Activated B cell treated with CpG ODN at 0.5 μM for 24 hours (primary cell): ENCODE measurements around the gene IGFN1. TPM values are rescaled to one million over a fixed set of nuclear protein-coding genes. Genes with fewer than 3 reads are reported as not detected.
"Not testable (repeated sequence)": the region's sequence is repeated elsewhere in the genome, so short reads cannot be mapped to it uniquely, and the experiment has no call there.

ENCODE experiments used
- ATAC-seq: fragments of 200-7000 bp; cut with Tn5 transposase; one replicate; pipeline ENCODE4 v1.10.0; 2021; ENCODE audit warnings: low read depth, mild to moderate bottlenecking, moderate library complexity
- CTCF ChIA-PET: fragments of 350-600 bp; sonication (Branson Sonifier 250); formaldehyde crosslinking; loops from one replicate; lab custom pipeline; 2021; ENCODE audit warnings: antibody characterized with exemption; lab: Charles Lee
- POLR2A ChIA-PET: fragments of 350-600 bp; sonication (Branson Sonifier 250); formaldehyde crosslinking; loops from one replicate; lab custom pipeline; 2021; ENCODE audit warnings: antibody characterized with exemption; lab: Charles Lee
- DNase-seq: peaks from one replicate; pipeline ENCODE4 v3.0.0; 2022
- H3K27ac Mint-ChIP-seq: one replicate; pipeline ENCODE4 v1.8.0; 2020; ENCODE audit warnings: mixed read lengths
- H3K27me3 Mint-ChIP-seq: one replicate; pipeline ENCODE4 v1.8.0; 2021; ENCODE audit warnings: mixed read lengths
- H3K36me3 Mint-ChIP-seq: one replicate; pipeline ENCODE4 v1.8.0; 2021; ENCODE audit warnings: low read depth, mixed read lengths
- H3K4me1 Mint-ChIP-seq: one replicate; pipeline ENCODE4 v1.8.0; 2021; ENCODE audit warnings: mixed read lengths
- H3K4me3 Mint-ChIP-seq: one replicate; pipeline ENCODE4 v1.8.0; 2020; ENCODE audit warnings: mild to moderate bottlenecking, mixed read lengths
- H3K9me3 Mint-ChIP-seq: one replicate; pipeline ENCODE4 v1.8.0; 2020; ENCODE audit warnings: mixed read lengths
- CTCF ChIP-seq: fragments of 200-600 bp; IDR thresholded peaks from one replicate; pipeline ENCODE4 v1.8.0; 2022; ENCODE audit warnings: antibody characterized with exemption, mild to moderate bottlenecking
- intact Hi-C: fragments of 100-400 bp; cut with micrococcal nuclease; formaldehyde crosslinking; loops from one replicate; pipeline ENCODE4 v1.15.1; 2024
- total RNA-seq: library from RNA; stranded (reverse); gene quantifications from 2 replicates; pipeline ENCODE4 v1.2.3, GENCODE V29; 2022

Gene IGFN1
- total RNA-seq, 1 donor from 2014 or later: not detected

GRCh38 chr1:201155354-201155753, 35.3 kb upstream of the IGFN1 start:
- POLR2A ChIA-PET: interaction anchor here (1.0 kb wide), 1 partner anchor 137 kb away, joined by 3 read pairs; no protein-coding TSS in a partner anchor
- H3K4me3 Mint-ChIP-seq: no peak overlapping the region
- intact Hi-C loops: no loop called here

GRCh38 chr1:201156346-201156745, 34.3 kb upstream of the IGFN1 start:
- H3K36me3 Mint-ChIP-seq: peaks cover 6% of the 10 kb centered on the region
- no peak for DNase-seq
- no peak for ATAC-seq
- peaks cover 16% of the 10 kb centered on the region for H3K4me1 Mint-ChIP-seq
- H3K27me3 Mint-ChIP-seq: peaks cover 11% of the 10 kb centered on the region
- H3K27ac Mint-ChIP-seq: no peak overlapping the region
- H3K4me3 Mint-ChIP-seq: no peak overlapping the region
- ChIA-PET CTCF (interaction anchor here (0.9 kb wide), 1 partner anchor 15 kb away, joined by 3 read pairs; no protein-coding TSS in a partner anchor), POLR2A (no interaction called here)
- intact Hi-C loops: no loop called here
- no peaks in the 10 kb centered on the region for H3K9me3 Mint-ChIP-seq
- no peak for TF ChIP-seq CTCF

More at GRCh38 chr1:201155354-201155753, 35.3 kb upstream of the IGFN1 start:
- ATAC-seq: no peak
- Mint-ChIP-seq H3K36me3 (peaks cover 13% of the 10 kb centered on the region), H3K27me3 (peaks cover 9% of the 10 kb centered on the region), H3K27ac (no peak overlapping the region), H3K9me3 (no peaks in the 10 kb centered on the region), H3K4me1 (peaks cover 16% of the 10 kb centered on the region)
- no peak for TF ChIP-seq CTCF
- CTCF ChIA-PET: no interaction called here
- no peak for DNase-seq

- DNase-seq (no peak), ATAC-seq (no peak)
- intact Hi-C loops: no loop called here
- POLR2A ChIA-PET: no interaction called here
- Mint-ChIP-seq H3K27me3 (peaks cover 11% of the 10 kb centered on the region), H3K9me3 (no peaks in the 10 kb centered on the region), H3K36me3 (peaks cover 3% of the 10 kb centered on the region), H3K4me3 (no peak overlapping the region), H3K27ac (no peak overlapping the region), H3K4me1 (peaks cover 16% of the 10 kb centered on the region)
- no peak for TF ChIP-seq CTCF
- CTCF ChIA-PET: interaction anchor here (0.6 kb wide), 1 partner anchor 545 kb away, joined by 5 read pairs; no protein-coding TSS in a partner anchor
Measured at GRCh38 chr1:201156819-201157218, 33.8 kb upstream of the IGFN1 start.

- peaks cover 3% of the 10 kb centered on the region for H3K36me3 Mint-ChIP-seq
- DNase-seq (no peak), ATAC-seq (no peak)
- intact Hi-C loops: no loop called here
- TF ChIP-seq CTCF: no peak
- POLR2A ChIA-PET: no interaction called here
- CTCF ChIA-PET: no interaction called here
- H3K4me3 Mint-ChIP-seq: no peak overlapping the region
- peaks cover 14% of the 10 kb centered on the region for H3K4me1 Mint-ChIP-seq
- H3K27ac Mint-ChIP-seq: no peak overlapping the region
- H3K27me3 Mint-ChIP-seq: peaks cover 11% of the 10 kb centered on the region
- H3K9me3 Mint-ChIP-seq: no peaks in the 10 kb centered on the region
Measured at GRCh38 chr1:201157949-201158348, 32.7 kb upstream of the IGFN1 start.

- CTCF ChIA-PET, H3K36me3 Mint-ChIP-seq: not testable (repeated sequence)
Measured at GRCh38 chr1:201163036-201163435, 27.6 kb upstream of the IGFN1 start.

GRCh38 chr1:201163707-201164106, 26.9 kb upstream of the IGFN1 start:
- Mint-ChIP-seq H3K27ac (no peak overlapping the region), H3K9me3 (no peaks in the 10 kb centered on the region), H3K4me1 (no peaks in the 10 kb centered on the region), H3K4me3 (no peak overlapping the region), H3K27me3 (peaks cover 6% of the 10 kb centered on the region), H3K36me3 (no peaks in the 10 kb centered on the region)
- ChIA-PET POLR2A (no interaction called here), CTCF (no interaction called here)
- no peak for ATAC-seq
- no peak for TF ChIP-seq CTCF
- intact Hi-C loops: no loop called here
- DNase-seq: no peak

More at GRCh38 chr1:201163036-201163435, 27.6 kb upstream of the IGFN1 start:
- ATAC-seq, H3K27me3 Mint-ChIP-seq, H3K9me3 Mint-ChIP-seq, POLR2A ChIA-PET, intact Hi-C loops, H3K4me3 Mint-ChIP-seq, H3K27ac Mint-ChIP-seq, DNase-seq, H3K4me1 Mint-ChIP-seq: not testable (repeated sequence)
